ENCODE measurements around the gene CCDC51. TPM values are rescaled to one million over a fixed set of nuclear protein-coding genes. Genes with fewer than 3 reads are reported as not detected.

The CCDC51 gene
- total and polyA plus RNA-seq, 2 experiments from 2014 or later: 20.8 to 24.1 TPM

- Histone ChIP-seq H2AFZ (no peak overlapping the region), H3K36me3 (ENCODE audit: insufficient read depth) (no peaks in the 10 kb centered on the region), H3F3A (replicated peaks; ENCODE audit: low read depth) (no peaks in the 10 kb centered on the region), H3K27me3 (ENCODE audit: insufficient read depth) (no peaks in the 10 kb centered on the region), H3K4me3 (no peak overlapping the region), H3K9me2 (ENCODE audit: insufficient read depth) (no peaks in the 10 kb centered on the region), H3K27ac (ENCODE audit: low read depth) (no peak overlapping the region), H3K4me1 (ENCODE audit: insufficient read depth) (no peaks in the 10 kb centered on the region), H3K4me2 (no peak overlapping the region), H4K20me1 (replicated peaks; ENCODE audit: insufficient read depth) (no peaks in the 10 kb centered on the region), H3K79me2 (replicated peaks; ENCODE audit: insufficient read depth) (no peaks in the 10 kb centered on the region)
- ATAC-seq (no peak), DNase-seq (ENCODE audit: low spot score) (no peak)
- H3K36me3 Mint-ChIP-seq (ENCODE audit: low read depth): peaks cover 3% of the 10 kb centered on the region; the same call in 1 of the 3 replicates
- H3K4me3 Mint-ChIP-seq: no peak overlapping the region
- TF ChIP-seq ETS1 (IDR thresholded peaks at IDR 0.05) (no peak), REST (IDR thresholded peaks at IDR 0.05; ENCODE audit: unreplicated experiment) (no peak), POLR2AphosphoS5 (IDR thresholded peaks at IDR 0.05; ENCODE audit: low read depth) (no peak), EZH2 (IDR thresholded peaks at IDR 0.05; ENCODE audit: low read depth, unreplicated experiment) (no peak), ZNF114 (CRISPR knock-in tag; IDR thresholded peaks at IDR 0.05) (no peak)
- H3K4me1 Mint-ChIP-seq: peaks cover 8% of the 10 kb centered on the region
- H3K27ac Mint-ChIP-seq: no peak overlapping the region
- no peaks in the 10 kb centered on the region; the same call in 2 of the 3 replicates for H3K9me3 Mint-ChIP-seq
- H3K27me3 Mint-ChIP-seq (ENCODE audit: insufficient read depth, low read depth, poor library complexity): peaks cover 6% of the 10 kb centered on the region
Observed at GRCh38 chr3:48394391-48394790, 45.5 kb downstream of the CCDC51 start.

GRCh38 chr3:48388966-48389365, 51.0 kb downstream of the CCDC51 start:
- Mint-ChIP-seq H3K27ac (no peak overlapping the region), H3K4me1 (no peaks in the 10 kb centered on the region)
- no peaks in the 10 kb centered on the region for H3K9me2 ChIP-seq (ENCODE audit: insufficient read depth)
- no peak for TF ChIP-seq ETS1 (IDR thresholded peaks at IDR 0.05)
- no peak for TF ChIP-seq REST (IDR thresholded peaks at IDR 0.05; ENCODE audit: unreplicated experiment)
- no peak for TF ChIP-seq POLR2AphosphoS5 (IDR thresholded peaks at IDR 0.05; ENCODE audit: low read depth)
- TF ChIP-seq JUNB (IDR thresholded peaks at IDR 0.05; ENCODE audit: unreplicated experiment): no peak
- no peak for TF ChIP-seq NANOG (IDR thresholded peaks at IDR 0.05; ENCODE audit: borderline replicate concordance)
- no peak for TF ChIP-seq CREB1 (CRISPR knock-in tag; IDR thresholded peaks at IDR 0.05; ENCODE audit: low read depth)
- no peak for TF ChIP-seq EZH2phosphoT487 (IDR thresholded peaks at IDR 0.05; ENCODE audit: unreplicated experiment)
- no peak for TF ChIP-seq ZNF114 (CRISPR knock-in tag; IDR thresholded peaks at IDR 0.05)
- no peak for TF ChIP-seq EZH2 (IDR thresholded peaks at IDR 0.05; ENCODE audit: low read depth, unreplicated experiment)

More at GRCh38 chr3:48388966-48389365, 51.0 kb downstream of the CCDC51 start:
- Histone ChIP-seq H3F3A (replicated peaks; ENCODE audit: low read depth) (no peaks in the 10 kb centered on the region), H3K27me3 (ENCODE audit: insufficient read depth) (no peaks in the 10 kb centered on the region), H4K20me1 (replicated peaks; ENCODE audit: insufficient read depth) (no peaks in the 10 kb centered on the region), H2AFZ (no peak overlapping the region), H3K36me3 (ENCODE audit: insufficient read depth) (no peaks in the 10 kb centered on the region), H3K4me2 (no peak overlapping the region), H3K79me2 (replicated peaks; ENCODE audit: insufficient read depth) (no peaks in the 10 kb centered on the region), H3K4me1 (ENCODE audit: insufficient read depth) (no peaks in the 10 kb centered on the region), H3K27ac (ENCODE audit: low read depth) (no peak overlapping the region), H3K4me3 (no peak overlapping the region)
- Mint-ChIP-seq H3K4me3 (no peak overlapping the region), H3K9me3 (no peaks in the 10 kb centered on the region; the same call in 2 of the 3 replicates), H3K27me3 (ENCODE audit: insufficient read depth, low read depth, poor library complexity) (peaks cover 5% of the 10 kb centered on the region), H3K36me3 (ENCODE audit: low read depth) (no peaks in the 10 kb centered on the region)
- no peak for DNase-seq (ENCODE audit: low spot score)
- ATAC-seq: no peak

All from GM23338 (cell line).